Ishikawa (cell line): Measurements from ENCODE around the gene ACOXL.

Source experiments
- CEBPB ChIP-seq: IDR thresholded peaks from 2 replicates; pipeline ENCODE4 v1.6.1; 2012
- CREB1 ChIP-seq: IDR thresholded peaks from 2 replicates; pipeline ENCODE4 v1.6.1; 2012; ENCODE audit warnings: low read depth
- EGR1 ChIP-seq: IDR thresholded peaks from 2 replicates; pipeline ENCODE4 v1.6.1; 2012
- EP300 ChIP-seq: IDR thresholded peaks from 2 replicates; pipeline ENCODE4 v1.6.1; 2012; ENCODE audit warnings: borderline replicate concordance
- FOXM1 ChIP-seq: IDR thresholded peaks from 2 replicates; pipeline ENCODE4 v1.6.1; 2012; ENCODE audit warnings: low read depth, borderline replicate concordance
- NFIC ChIP-seq: IDR thresholded peaks from 2 replicates; pipeline ENCODE4 v1.6.1; 2012
- RAD21 ChIP-seq: IDR thresholded peaks from 2 replicates; pipeline ENCODE4 v1.6.1; 2012; ENCODE audit warnings: low read depth
- TAF1 ChIP-seq: IDR thresholded peaks from 2 replicates; pipeline ENCODE4 v1.6.1; 2012; ENCODE audit warnings: low read depth, mild to moderate bottlenecking
- TCF12 ChIP-seq: IDR thresholded peaks from 2 replicates; pipeline ENCODE4 v1.6.1; 2012; ENCODE audit warnings: low read depth
- TEAD4 ChIP-seq: IDR thresholded peaks from 2 replicates; pipeline ENCODE4 v1.6.1; 2012
- YY1 ChIP-seq: IDR thresholded peaks from 2 replicates; pipeline ENCODE4 v1.6.1; 2012; ENCODE audit warnings: low read depth
- ZBTB7A ChIP-seq: IDR thresholded peaks from 2 replicates; pipeline ENCODE4 v1.6.1; 2012; ENCODE audit warnings: low read depth
- TF ChIP-seq, protein P1 (sequence below): IDR thresholded peaks from 2 replicates; pipeline ENCODE4 v1.6.1; 2012
- TF ChIP-seq, protein P2 (sequence below): IDR thresholded peaks from 2 replicates; pipeline ENCODE4 v1.6.1; 2012; ENCODE audit warnings: low read depth, mild to moderate bottlenecking
- TF ChIP-seq, protein P3 (sequence below): IDR thresholded peaks from 2 replicates; pipeline ENCODE4 v1.6.1; 2012

The ACOXL gene

DNA sequence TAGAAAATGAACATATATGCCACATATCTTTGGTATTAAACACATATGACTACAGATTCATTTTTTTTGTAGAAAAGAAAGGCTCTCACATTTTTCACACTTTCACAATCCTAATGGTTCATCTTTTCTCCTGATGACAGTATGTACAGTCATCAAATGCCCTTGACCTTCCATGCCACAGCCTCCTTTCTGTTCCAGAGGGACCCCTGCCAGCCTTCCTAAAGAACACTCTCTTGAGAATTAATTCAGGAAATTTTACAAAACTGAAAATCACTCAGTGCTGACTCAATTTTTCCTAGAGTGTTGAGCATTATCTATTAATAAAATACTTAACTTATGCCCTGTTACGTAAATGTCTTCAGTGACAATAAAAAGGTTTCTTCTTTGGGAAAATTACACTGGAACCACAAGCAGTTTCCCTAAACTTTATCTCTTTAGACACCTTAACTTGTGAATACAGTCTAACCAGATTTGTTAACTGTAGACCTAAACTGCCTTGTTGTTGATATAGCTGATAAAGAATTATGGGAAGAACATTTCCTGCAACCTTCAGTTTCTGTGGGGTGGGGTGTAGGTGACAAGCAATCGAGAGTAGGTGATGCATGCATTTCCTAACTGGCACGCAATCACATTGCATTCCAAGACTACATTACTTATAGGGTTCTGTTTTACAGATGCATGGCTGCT, 15.3 kb upstream of the ACOXL start:
- TF ChIP-seq RAD21: no peak
- no peak for TF ChIP-seq CEBPB
- no peak for TF ChIP-seq TCF12
- no peak for TF ChIP-seq EP300
- no peak for TF ChIP-seq TEAD4
- TF ChIP-seq YY1: no peak
- TF ChIP-seq TAF1: no peak
- no peak for TF ChIP-seq FOXM1
- TF ChIP-seq EGR1: no peak
- no peak for TF ChIP-seq ZBTB7A

DNA sequence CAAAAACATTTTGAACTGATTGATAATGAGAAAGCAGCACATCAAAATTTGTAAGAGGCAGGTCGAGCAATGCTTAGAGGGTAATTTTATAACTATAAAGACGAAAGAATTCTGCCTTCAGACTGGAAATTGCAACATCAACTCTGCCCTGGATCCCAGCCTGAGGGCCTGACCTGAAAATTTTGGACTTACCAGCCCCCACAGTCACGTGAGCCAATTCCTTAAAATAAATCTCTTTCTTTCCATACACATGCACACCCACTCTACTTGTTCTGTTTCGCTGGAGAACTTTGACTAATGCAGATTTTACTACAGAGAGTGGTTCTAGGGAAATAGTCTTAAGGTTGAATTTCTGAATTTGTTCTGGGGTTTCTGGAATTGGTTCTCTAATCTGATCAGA, 14.6 kb upstream of the ACOXL start:
- TF ChIP-seq EP300 (no peak), FOXM1 (no peak), RAD21 (no peak), TCF12 (no peak), YY1 (no peak), CREB1 (no peak), TAF1 (no peak), EGR1 (no peak), CEBPB (no peak), NFIC (no peak), TEAD4 (no peak), ZBTB7A (no peak)
- TF ChIP-seq, protein P1, sequence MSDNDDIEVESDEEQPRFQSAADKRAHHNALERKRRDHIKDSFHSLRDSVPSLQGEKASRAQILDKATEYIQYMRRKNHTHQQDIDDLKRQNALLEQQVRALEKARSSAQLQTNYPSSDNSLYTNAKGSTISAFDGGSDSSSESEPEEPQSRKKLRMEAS: no peak
- TF ChIP-seq, protein P2, sequence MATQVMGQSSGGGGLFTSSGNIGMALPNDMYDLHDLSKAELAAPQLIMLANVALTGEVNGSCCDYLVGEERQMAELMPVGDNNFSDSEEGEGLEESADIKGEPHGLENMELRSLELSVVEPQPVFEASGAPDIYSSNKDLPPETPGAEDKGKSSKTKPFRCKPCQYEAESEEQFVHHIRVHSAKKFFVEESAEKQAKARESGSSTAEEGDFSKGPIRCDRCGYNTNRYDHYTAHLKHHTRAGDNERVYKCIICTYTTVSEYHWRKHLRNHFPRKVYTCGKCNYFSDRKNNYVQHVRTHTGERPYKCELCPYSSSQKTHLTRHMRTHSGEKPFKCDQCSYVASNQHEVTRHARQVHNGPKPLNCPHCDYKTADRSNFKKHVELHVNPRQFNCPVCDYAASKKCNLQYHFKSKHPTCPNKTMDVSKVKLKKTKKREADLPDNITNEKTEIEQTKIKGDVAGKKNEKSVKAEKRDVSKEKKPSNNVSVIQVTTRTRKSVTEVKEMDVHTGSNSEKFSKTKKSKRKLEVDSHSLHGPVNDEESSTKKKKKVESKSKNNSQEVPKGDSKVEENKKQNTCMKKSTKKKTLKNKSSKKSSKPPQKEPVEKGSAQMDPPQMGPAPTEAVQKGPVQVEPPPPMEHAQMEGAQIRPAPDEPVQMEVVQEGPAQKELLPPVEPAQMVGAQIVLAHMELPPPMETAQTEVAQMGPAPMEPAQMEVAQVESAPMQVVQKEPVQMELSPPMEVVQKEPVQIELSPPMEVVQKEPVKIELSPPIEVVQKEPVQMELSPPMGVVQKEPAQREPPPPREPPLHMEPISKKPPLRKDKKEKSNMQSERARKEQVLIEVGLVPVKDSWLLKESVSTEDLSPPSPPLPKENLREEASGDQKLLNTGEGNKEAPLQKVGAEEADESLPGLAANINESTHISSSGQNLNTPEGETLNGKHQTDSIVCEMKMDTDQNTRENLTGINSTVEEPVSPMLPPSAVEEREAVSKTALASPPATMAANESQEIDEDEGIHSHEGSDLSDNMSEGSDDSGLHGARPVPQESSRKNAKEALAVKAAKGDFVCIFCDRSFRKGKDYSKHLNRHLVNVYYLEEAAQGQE: no peak
- TF ChIP-seq, protein P3, sequence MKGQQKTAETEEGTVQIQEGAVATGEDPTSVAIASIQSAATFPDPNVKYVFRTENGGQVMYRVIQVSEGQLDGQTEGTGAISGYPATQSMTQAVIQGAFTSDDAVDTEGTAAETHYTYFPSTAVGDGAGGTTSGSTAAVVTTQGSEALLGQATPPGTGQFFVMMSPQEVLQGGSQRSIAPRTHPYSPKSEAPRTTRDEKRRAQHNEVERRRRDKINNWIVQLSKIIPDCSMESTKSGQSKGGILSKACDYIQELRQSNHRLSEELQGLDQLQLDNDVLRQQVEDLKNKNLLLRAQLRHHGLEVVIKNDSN: no peak

DNA sequence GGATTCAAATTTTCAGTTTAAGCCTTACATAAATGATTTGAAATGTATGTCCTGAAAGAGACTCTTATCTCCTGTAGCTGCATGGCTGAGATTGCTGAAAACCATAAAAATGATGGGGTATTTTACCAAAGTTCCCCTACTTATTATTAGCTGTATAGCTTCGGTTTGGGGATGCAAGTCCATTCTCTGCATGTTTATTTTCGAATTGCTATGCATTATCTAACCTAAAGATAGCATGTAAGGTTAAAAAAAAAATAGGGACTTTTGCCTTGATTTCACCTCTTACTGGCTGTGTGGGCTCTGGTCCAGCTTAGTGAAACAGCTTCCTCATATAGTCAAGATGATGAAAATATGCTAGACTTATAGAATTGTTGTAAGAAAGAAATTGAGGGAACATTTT, 14.0 kb upstream of the ACOXL start:
- TF ChIP-seq EP300 (no peak), TAF1 (no peak), TEAD4 (no peak), TCF12 (no peak), FOXM1 (no peak), CREB1 (no peak), NFIC (no peak), CEBPB (no peak)
- TF ChIP-seq, protein P3: no peak

DNA sequence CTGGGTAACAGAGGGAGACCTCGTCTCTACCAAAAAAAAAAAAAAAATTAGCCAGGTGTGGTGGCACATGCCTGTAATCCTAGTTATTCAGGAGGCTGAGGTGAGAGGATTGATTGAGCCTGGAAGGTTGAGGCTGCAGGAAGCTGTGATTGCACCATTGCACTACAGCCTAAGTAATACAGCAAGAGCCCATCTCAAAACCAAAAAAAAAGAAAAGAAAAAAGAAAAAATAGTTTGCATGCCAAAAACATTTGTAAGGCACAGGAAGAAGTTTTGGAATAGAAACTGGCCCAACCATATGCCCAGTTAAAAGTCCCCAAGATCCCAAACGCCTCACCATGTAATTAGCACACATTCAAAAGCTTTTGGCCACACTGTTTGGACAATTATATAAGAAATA, 13.4 kb upstream of the ACOXL start:
- no peak for TF ChIP-seq FOXM1
- no peak for TF ChIP-seq EP300
- no peak for TF ChIP-seq RAD21
- no peak for TF ChIP-seq YY1

DNA sequence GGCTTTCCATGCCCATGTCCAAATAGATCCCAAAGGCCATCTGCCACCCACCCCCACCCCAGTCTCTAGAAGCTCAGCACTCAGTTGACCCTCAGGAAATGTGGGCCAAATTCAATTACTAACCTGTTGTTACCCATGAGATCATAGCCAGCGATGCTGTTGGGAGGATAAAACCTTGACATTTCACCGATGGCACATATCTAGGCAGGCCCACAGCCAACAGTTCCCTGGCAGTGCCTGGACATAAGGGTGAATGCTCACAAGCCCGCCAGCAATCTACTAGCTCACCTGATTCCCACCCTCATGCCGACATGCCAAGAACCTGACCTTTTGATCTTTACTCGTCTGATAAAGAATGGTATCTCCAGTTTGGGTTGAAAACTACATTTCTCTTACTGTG, 11.8 kb upstream of the ACOXL start:
- no peak for TF ChIP-seq YY1

DNA sequence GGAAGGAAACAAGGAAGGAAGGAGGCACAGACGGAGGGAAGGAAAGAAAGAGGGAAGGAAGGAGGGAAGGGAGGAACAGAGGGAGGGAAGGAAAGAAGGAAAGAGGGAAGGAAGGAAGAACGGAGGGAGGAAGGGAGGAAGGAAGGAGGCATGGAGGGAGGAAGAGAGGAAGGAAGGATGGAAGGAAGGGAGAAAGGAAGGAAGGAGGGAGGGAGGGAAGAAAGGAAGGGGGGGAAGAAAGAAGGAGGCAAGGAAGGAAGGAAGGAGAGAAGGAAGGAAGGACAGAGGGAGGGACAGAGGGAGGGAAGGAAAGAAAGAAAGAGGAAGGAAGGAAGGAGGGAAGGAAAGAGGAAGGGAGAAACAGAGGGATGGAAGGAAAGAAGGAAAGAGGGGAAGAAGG, 7.6 kb upstream of the ACOXL start:
- TF ChIP-seq, protein P1: no peak
- TF ChIP-seq EP300: no peak
- TF ChIP-seq NFIC: no peak
- no peak for TF ChIP-seq TAF1
- TF ChIP-seq RAD21: no peak
- TF ChIP-seq YY1: no peak

DNA sequence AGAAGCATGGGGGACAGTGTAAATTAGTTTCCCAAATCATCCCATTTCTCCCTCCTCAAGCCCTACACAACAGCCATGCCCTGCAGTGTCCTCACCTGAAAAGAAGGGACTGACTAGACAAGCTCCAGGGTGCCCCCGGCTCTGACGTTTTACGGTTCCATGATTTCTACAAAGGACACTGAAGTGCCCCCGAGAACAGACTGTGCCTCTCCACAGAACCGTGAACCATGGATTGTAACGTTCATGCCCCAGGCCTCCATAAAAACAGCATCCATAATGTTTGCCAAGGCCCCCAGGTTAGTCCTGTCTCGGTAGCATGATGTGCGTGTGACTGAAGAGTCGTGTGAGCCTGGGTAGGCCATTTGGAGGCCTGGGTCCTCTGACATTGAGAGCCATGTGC, 7.0 kb upstream of the ACOXL start:
- no peak for TF ChIP-seq YY1
- no peak for TF ChIP-seq FOXM1
- TF ChIP-seq EP300: no peak
- TF ChIP-seq, protein P2: no peak
- no peak for TF ChIP-seq CEBPB
- TF ChIP-seq NFIC: no peak
